Right lobe of liver (tissue), 4 donors: ENCODE data around the gene PCYOX1L.

Source experiments
- CTCF ChIP-seq, 4 donors: fragments of 200-600 bp in 3 of 4; fragments of 450-650 bp in 1 of 4; IDR thresholded peaks; one replicate each; pipeline versions ENCODE4 v1.5.1 to v1.8.0; 2016 to 2022; ENCODE audit warnings: antibody characterized with exemption in 4 of 4, mild to moderate bottlenecking in 2 of 4
- POLR2A ChIP-seq: fragments of 450-650 bp; IDR thresholded peaks from one replicate; pipeline ENCODE4 v1.6.1; 2017; ENCODE audit warnings: antibody characterized with exemption, mild to moderate bottlenecking
- donor health status: DM: no; HTN: no; CAD: no.
- donor health status: DM: no; HTN: no; CAD: no.
- donor health status: DM: no; HTN: yes; CAD: no.

- TF ChIP-seq CTCF (IDR thresholded peaks at IDR 0.05), result no peak
- TF ChIP-seq POLR2A, result no peak
Measured at GRCh38 chr5:149364719-149365118, 6.9 kb downstream of the PCYOX1L start.
